HEK293 (cell line): ENCODE data around the gene KIRREL3.

Experiments used
- KLF17 ChIP-seq: fragments of 450-650 bp; formaldehyde crosslinking; IDR thresholded peaks from 2 replicates; pipeline ENCODE4 v1.5.1; 2016; ENCODE audit warnings: missing biosample characterization, missing genetic modification characterization
- MYNN ChIP-seq: fragments of 450-650 bp; formaldehyde crosslinking; IDR thresholded peaks from 2 replicates; pipeline ENCODE4 v1.5.1; 2016; ENCODE audit warnings: missing biosample characterization, missing genetic modification characterization, borderline replicate concordance
- SALL2 ChIP-seq: fragments of 450-650 bp; formaldehyde crosslinking; IDR thresholded peaks from 2 replicates; pipeline ENCODE4 v1.5.0; 2017; ENCODE audit warnings: missing biosample characterization, mild to moderate bottlenecking, missing genetic modification characterization, borderline replicate concordance
- SCRT1 ChIP-seq: fragments of 450-650 bp; formaldehyde crosslinking; IDR thresholded peaks from 2 replicates; pipeline ENCODE4 v1.5.1; 2016; ENCODE audit warnings: missing biosample characterization, missing genetic modification characterization, borderline replicate concordance
- SP3 ChIP-seq: fragments of 450-650 bp; formaldehyde crosslinking; IDR thresholded peaks from 2 replicates; pipeline ENCODE4 v1.5.1; 2016; ENCODE audit warnings: missing biosample characterization, missing genetic modification characterization
- TRIM28 ChIP-seq: IDR thresholded peaks from 2 replicates; pipeline ENCODE4 v1.6.1; 2011; ENCODE audit warnings: low read length, control low read depth, borderline replicate concordance
- WT1 ChIP-seq: fragments of 450-650 bp; formaldehyde crosslinking; IDR thresholded peaks from 2 replicates; pipeline ENCODE4 v1.5.1; 2016; ENCODE audit warnings: missing biosample characterization, missing genetic modification characterization
- ZBTB1 ChIP-seq: fragments of 450-650 bp; formaldehyde crosslinking; IDR thresholded peaks from 2 replicates; pipeline ENCODE4 v1.5.1; 2016; ENCODE audit warnings: missing biosample characterization, missing genetic modification characterization
- ZBTB20 ChIP-seq: fragments of 450-650 bp; formaldehyde crosslinking; IDR thresholded peaks from 2 replicates; pipeline ENCODE4 v1.5.1; 2016; ENCODE audit warnings: missing biosample characterization, missing genetic modification characterization
- ZIC2 ChIP-seq: fragments of 450-650 bp; formaldehyde crosslinking; IDR thresholded peaks from 2 replicates; pipeline ENCODE4 v1.5.1; 2016; ENCODE audit warnings: missing biosample characterization, missing genetic modification characterization
- ZNF10 ChIP-seq: fragments of 450-650 bp; formaldehyde crosslinking; IDR thresholded peaks from 2 replicates; pipeline ENCODE4 v1.5.1; 2017; ENCODE audit warnings: missing biosample characterization, missing genetic modification characterization
- ZNF112 ChIP-seq: fragments of 450-650 bp; formaldehyde crosslinking; IDR thresholded peaks from 2 replicates; pipeline ENCODE4 v1.5.0; 2017; ENCODE audit warnings: missing biosample characterization, missing genetic modification characterization
- ZNF121 ChIP-seq: fragments of 450-650 bp; formaldehyde crosslinking; IDR thresholded peaks from 2 replicates; pipeline ENCODE4 v1.5.1; 2016; ENCODE audit warnings: missing biosample characterization, missing genetic modification characterization
- ZNF132 ChIP-seq: fragments of 450-650 bp; formaldehyde crosslinking; IDR thresholded peaks from 2 replicates; pipeline ENCODE4 v1.5.1; 2017; ENCODE audit warnings: missing biosample characterization, missing genetic modification characterization, borderline replicate concordance
- ZNF140 ChIP-seq: fragments of 450-650 bp; formaldehyde crosslinking; IDR thresholded peaks from 2 replicates; pipeline ENCODE4 v1.5.1; 2016; ENCODE audit warnings: missing biosample characterization, missing genetic modification characterization
- ZNF211 ChIP-seq: fragments of 450-650 bp; formaldehyde crosslinking; IDR thresholded peaks from 2 replicates; pipeline ENCODE4 v1.5.1; 2016; ENCODE audit warnings: low read depth, missing biosample characterization, missing genetic modification characterization
- ZNF239 ChIP-seq: fragments of 450-650 bp; formaldehyde crosslinking; IDR thresholded peaks from 2 replicates; pipeline ENCODE4 v1.5.1; 2016; ENCODE audit warnings: missing biosample characterization, missing genetic modification characterization
- ZNF391 ChIP-seq: fragments of 450-650 bp; formaldehyde crosslinking; IDR thresholded peaks from 2 replicates; pipeline ENCODE4 v1.5.1; 2016; ENCODE audit warnings: low read depth, missing biosample characterization, missing genetic modification characterization, borderline replicate concordance
- ZNF473 ChIP-seq: fragments of 450-650 bp; formaldehyde crosslinking; IDR thresholded peaks from 2 replicates; pipeline ENCODE4 v1.5.1; 2017; ENCODE audit warnings: missing biosample characterization, missing genetic modification characterization
- ZNF510 ChIP-seq: fragments of 450-650 bp; formaldehyde crosslinking; IDR thresholded peaks from 2 replicates; pipeline ENCODE4 v1.5.1; 2018; ENCODE audit warnings: mild to moderate bottlenecking, missing genetic modification characterization, missing biosample characterization; ENCODE audit not compliant: insufficient replicate concordance
- ZNF561 ChIP-seq: fragments of 450-650 bp; IDR thresholded peaks from 2 replicates; pipeline ENCODE4 v1.5.1; 2018; ENCODE audit warnings: missing biosample characterization, missing genetic modification characterization, borderline replicate concordance
- ZNF580 ChIP-seq: fragments of 450-650 bp; formaldehyde crosslinking; IDR thresholded peaks from 2 replicates; pipeline ENCODE4 v1.5.1; 2016; ENCODE audit warnings: missing biosample characterization, missing genetic modification characterization
- ZNF621 ChIP-seq: fragments of 450-650 bp; formaldehyde crosslinking; IDR thresholded peaks from 2 replicates; pipeline ENCODE4 v1.5.1; 2017; ENCODE audit warnings: missing biosample characterization, missing genetic modification characterization
- ZNF645 ChIP-seq: fragments of 450-650 bp; formaldehyde crosslinking; IDR thresholded peaks from 2 replicates; pipeline ENCODE4; 2016; ENCODE audit warnings: missing biosample characterization, missing genetic modification characterization
- ZNF692 ChIP-seq: fragments of 450-650 bp; formaldehyde crosslinking; IDR thresholded peaks from 2 replicates; pipeline ENCODE4 v1.5.1; 2016; ENCODE audit warnings: missing biosample characterization, missing genetic modification characterization
- ZNF830 ChIP-seq: fragments of 450-650 bp; IDR thresholded peaks from 2 replicates; pipeline ENCODE4 v1.5.0; 2018; ENCODE audit warnings: missing biosample characterization, missing genetic modification characterization, low read depth, mild to moderate bottlenecking, moderate library complexity
- TF ChIP-seq, protein P1 (sequence below): fragments of 450-650 bp; formaldehyde crosslinking; IDR thresholded peaks from 2 replicates; pipeline ENCODE4 v1.5.1; 2016; ENCODE audit warnings: missing biosample characterization, missing genetic modification characterization, borderline replicate concordance
- TF ChIP-seq, protein P2 (sequence below): fragments of 450-650 bp; formaldehyde crosslinking; IDR thresholded peaks from 2 replicates; pipeline ENCODE4 v1.5.1; 2017; ENCODE audit warnings: missing biosample characterization, missing genetic modification characterization
- TF ChIP-seq, protein P3 (sequence below): sonication (generic); formaldehyde crosslinking; IDR thresholded peaks from 2 replicates; pipeline ENCODE4 v1.8.1; 2022; ENCODE audit warnings: mild to moderate bottlenecking, moderate library complexity, missing genetic modification reagents

The KIRREL3 gene

DNA sequence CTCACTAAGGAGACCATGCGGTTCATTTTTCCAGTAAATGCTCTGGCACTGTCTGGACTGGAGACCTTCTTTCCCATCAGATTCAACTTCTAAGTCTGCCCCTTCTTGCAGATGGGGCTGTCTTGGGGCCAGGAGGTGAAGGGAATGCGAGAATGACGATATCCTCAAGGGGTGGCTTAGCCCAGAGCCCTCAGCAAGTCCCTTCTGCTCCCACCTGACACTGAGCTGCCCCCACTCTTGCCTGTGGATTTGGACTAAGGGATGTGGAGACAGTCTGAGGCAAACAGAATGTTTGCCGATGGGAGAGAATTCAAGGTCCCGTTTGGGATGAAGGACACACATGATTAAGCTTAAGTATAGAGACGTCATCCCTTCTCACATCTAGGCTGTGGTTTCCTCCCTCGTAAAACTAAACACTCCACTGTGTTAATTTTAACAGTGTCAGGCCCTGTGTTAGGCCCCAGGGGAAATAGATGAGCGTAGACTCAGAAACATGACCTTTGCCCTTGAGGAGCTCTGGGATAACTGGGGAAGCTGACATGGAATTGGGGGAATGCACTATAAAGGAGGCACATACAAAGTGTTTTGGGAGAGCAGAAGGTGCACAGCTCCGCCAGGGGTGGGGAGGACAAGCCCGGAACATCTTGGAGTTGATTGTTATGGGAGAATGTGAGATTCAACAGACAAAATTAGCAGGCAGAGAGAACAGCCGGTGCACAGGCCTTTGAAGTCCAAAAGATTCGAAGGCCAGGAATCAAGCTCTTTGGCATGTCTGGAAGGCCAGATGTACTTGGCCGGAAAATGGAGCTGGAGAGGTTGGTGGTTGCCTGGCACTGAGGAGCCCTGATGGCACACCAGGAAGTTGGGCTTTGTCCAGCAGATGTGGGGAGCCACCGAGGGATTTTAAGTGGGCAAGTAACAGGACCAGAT is 573.5 kb downstream of the KIRREL3 start (continued):
- TF ChIP-seq ZNF830 (tag by site-specific recombination) (no peak), ZNF561 (tag by site-specific recombination) (0 out of 2 replicates have a peak, but pooled peaks have one; percentile 31), SALL2 (tag by site-specific recombination) (no peak), ZNF692 (tag by site-specific recombination) (no peak), ZBTB20 (tag by site-specific recombination) (no peak), ZNF140 (tag by site-specific recombination) (peak; percentile 27; the same call in 1 of the 2 replicates), KLF17 (tag by site-specific recombination) (no peak), ZBTB1 (no peak), ZNF473 (tag by site-specific recombination) (no peak), ZNF132 (tag by site-specific recombination) (no peak), ZNF239 (tag by site-specific recombination) (no peak), SP3 (tag by site-specific recombination) (no peak), ZNF391 (tag by site-specific recombination) (no peak), ZNF211 (tag by site-specific recombination) (no peak), ZNF10 (tag by site-specific recombination) (no peak), ZNF621 (tag by site-specific recombination) (no peak), ZIC2 (no peak), ZNF510 (tag by site-specific recombination) (peak; percentile 95), ZNF121 (tag by site-specific recombination) (no peak), SCRT1 (tag by site-specific recombination) (no peak), ZNF112 (tag by site-specific recombination) (no peak), MYNN (tag by site-specific recombination) (no peak), WT1 (tag by site-specific recombination) (peak; percentile 69), TRIM28 (0 out of 2 replicates have a peak, but pooled peaks have one; percentile 12), ZNF645 (tag by site-specific recombination) (no peak), ZNF580 (tag by site-specific recombination) (no peak)
- TF ChIP-seq, protein P1, sequence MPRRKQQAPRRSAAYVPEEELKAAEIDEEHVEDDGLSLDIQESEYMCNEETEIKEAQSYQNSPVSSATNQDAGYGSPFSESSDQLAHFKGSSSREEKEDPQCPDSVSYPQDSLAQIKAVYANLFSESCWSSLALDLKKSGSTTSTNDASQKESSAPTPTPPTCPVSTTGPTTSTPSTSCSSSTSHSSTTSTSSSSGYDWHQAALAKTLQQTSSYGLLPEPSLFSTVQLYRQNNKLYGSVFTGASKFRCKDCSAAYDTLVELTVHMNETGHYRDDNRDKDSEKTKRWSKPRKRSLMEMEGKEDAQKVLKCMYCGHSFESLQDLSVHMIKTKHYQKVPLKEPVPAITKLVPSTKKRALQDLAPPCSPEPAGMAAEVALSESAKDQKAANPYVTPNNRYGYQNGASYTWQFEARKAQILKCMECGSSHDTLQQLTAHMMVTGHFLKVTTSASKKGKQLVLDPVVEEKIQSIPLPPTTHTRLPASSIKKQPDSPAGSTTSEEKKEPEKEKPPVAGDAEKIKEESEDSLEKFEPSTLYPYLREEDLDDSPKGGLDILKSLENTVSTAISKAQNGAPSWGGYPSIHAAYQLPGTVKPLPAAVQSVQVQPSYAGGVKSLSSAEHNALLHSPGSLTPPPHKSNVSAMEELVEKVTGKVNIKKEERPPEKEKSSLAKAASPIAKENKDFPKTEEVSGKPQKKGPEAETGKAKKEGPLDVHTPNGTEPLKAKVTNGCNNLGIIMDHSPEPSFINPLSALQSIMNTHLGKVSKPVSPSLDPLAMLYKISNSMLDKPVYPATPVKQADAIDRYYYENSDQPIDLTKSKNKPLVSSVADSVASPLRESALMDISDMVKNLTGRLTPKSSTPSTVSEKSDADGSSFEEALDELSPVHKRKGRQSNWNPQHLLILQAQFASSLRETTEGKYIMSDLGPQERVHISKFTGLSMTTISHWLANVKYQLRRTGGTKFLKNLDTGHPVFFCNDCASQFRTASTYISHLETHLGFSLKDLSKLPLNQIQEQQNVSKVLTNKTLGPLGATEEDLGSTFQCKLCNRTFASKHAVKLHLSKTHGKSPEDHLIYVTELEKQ, result peak; percentile 24; the same call in 1 of the 2 replicates
- TF ChIP-seq, protein P2, sequence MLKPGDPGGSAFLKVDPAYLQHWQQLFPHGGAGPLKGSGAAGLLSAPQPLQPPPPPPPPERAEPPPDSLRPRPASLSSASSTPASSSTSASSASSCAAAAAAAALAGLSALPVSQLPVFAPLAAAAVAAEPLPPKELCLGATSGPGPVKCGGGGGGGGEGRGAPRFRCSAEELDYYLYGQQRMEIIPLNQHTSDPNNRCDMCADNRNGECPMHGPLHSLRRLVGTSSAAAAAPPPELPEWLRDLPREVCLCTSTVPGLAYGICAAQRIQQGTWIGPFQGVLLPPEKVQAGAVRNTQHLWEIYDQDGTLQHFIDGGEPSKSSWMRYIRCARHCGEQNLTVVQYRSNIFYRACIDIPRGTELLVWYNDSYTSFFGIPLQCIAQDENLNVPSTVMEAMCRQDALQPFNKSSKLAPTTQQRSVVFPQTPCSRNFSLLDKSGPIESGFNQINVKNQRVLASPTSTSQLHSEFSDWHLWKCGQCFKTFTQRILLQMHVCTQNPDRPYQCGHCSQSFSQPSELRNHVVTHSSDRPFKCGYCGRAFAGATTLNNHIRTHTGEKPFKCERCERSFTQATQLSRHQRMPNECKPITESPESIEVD (tag by site-specific recombination), result no peak
- TF ChIP-seq, protein P3, sequence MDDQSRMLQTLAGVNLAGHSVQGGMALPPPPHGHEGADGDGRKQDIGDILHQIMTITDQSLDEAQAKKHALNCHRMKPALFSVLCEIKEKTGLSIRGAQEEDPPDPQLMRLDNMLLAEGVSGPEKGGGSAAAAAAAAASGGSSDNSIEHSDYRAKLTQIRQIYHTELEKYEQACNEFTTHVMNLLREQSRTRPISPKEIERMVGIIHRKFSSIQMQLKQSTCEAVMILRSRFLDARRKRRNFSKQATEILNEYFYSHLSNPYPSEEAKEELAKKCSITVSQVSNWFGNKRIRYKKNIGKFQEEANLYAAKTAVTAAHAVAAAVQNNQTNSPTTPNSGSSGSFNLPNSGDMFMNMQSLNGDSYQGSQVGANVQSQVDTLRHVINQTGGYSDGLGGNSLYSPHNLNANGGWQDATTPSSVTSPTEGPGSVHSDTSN, result no peak
